Karpas-422 (cell line): ENCODE data around the gene XYLT1. TPM values are rescaled to one million over a fixed set of nuclear protein-coding genes. Genes with fewer than 3 reads are reported as not detected.

Source experiments
- DNase-seq: peaks from one replicate; pipeline ENCODE4 v3.0.0-alpha.2; 2015
- H2AFZ ChIP-seq: fragments of 200-600 bp; sonication (generic); 2 replicates; pipeline ENCODE4 v1.6.1; 2014; ENCODE audit warnings: antibody characterized with exemption, low read length, mixed read lengths
- H3K27ac ChIP-seq: fragments of 200-600 bp; sonication (generic); 2 replicates; pipeline ENCODE4 v1.5.1; 2014; ENCODE audit warnings: mild to moderate bottlenecking, low read length, moderate library complexity
- H3K27me3 ChIP-seq: fragments of 200-600 bp; sonication (generic); 2 replicates; pipeline ENCODE4 v1.6.1; 2014; ENCODE audit warnings: low read length, mixed read lengths
- H3K36me3 ChIP-seq: fragments of 200-600 bp; sonication (generic); 2 replicates; pipeline ENCODE4 v1.6.1; 2014; ENCODE audit warnings: low read length, mixed read lengths; ENCODE audit not compliant: insufficient read depth
- H3K4me1 ChIP-seq: fragments of 200-600 bp; sonication (generic); 2 replicates; pipeline ENCODE4 v1.6.1; 2014; ENCODE audit warnings: mild to moderate bottlenecking, low read length, mixed read lengths
- H3K4me2 ChIP-seq: fragments of 200-600 bp; sonication (generic); 2 replicates; pipeline ENCODE4 v1.6.1; 2014; ENCODE audit warnings: low read length, low read depth, mild to moderate bottlenecking; ENCODE audit not compliant: poor library complexity, severe bottlenecking
- H3K4me3 ChIP-seq: fragments of 200-600 bp; sonication (generic); 2 replicates; pipeline ENCODE4 v1.5.1; 2014; ENCODE audit warnings: mild to moderate bottlenecking, antibody characterized with exemption, low read length, mixed read lengths
- H3K79me2 ChIP-seq: fragments of 200-600 bp; sonication (generic); 2 replicates; pipeline ENCODE4 v1.6.1; 2014; ENCODE audit warnings: mild to moderate bottlenecking, low read length, mixed read lengths
- H3K9ac ChIP-seq: fragments of 200-600 bp; sonication (generic); 2 replicates; pipeline ENCODE4 v1.6.0; 2014; ENCODE audit warnings: low read length
- H3K9me2 ChIP-seq: fragments of 200-600 bp; sonication (generic), shearing (Covaris generic); replicated peaks from 2 replicates; pipeline ENCODE4 v1.6.0; 2014; ENCODE audit warnings: mild to moderate bottlenecking, low read length, moderate library complexity; ENCODE audit not compliant: insufficient read depth
- H3K9me3 ChIP-seq: fragments of 300-700, 200-600 bp; sonication (generic); 2 replicates; pipeline ENCODE4 v1.6.1; 2014; ENCODE audit warnings: low read length, mixed read lengths
- H4K20me1 ChIP-seq: fragments of 200-600 bp; sonication (generic); 2 replicates; pipeline ENCODE4 v1.6.1; 2014; ENCODE audit warnings: mild to moderate bottlenecking, antibody characterized with exemption, low read length, low read depth; ENCODE audit not compliant: insufficient read depth
- small RNA-seq: library from RNA; depleted of rRNA; stranded (forward); fragments of <200 nt; gene quantifications from one replicate; pipeline ENCODE3, GENCODE V24; 2014
- total RNA-seq: library from RNA; depleted of rRNA; stranded (reverse); fragments of >200 nt; shearing (Covaris generic); gene quantifications from 2 replicates; pipeline ENCODE4 v1.2.3, GENCODE V29; 2014; ENCODE audit warnings: low replicate concordance

Gene XYLT1
- total RNA-seq, 1 experiment from 2014 or later, result 11.8 TPM

DNA sequence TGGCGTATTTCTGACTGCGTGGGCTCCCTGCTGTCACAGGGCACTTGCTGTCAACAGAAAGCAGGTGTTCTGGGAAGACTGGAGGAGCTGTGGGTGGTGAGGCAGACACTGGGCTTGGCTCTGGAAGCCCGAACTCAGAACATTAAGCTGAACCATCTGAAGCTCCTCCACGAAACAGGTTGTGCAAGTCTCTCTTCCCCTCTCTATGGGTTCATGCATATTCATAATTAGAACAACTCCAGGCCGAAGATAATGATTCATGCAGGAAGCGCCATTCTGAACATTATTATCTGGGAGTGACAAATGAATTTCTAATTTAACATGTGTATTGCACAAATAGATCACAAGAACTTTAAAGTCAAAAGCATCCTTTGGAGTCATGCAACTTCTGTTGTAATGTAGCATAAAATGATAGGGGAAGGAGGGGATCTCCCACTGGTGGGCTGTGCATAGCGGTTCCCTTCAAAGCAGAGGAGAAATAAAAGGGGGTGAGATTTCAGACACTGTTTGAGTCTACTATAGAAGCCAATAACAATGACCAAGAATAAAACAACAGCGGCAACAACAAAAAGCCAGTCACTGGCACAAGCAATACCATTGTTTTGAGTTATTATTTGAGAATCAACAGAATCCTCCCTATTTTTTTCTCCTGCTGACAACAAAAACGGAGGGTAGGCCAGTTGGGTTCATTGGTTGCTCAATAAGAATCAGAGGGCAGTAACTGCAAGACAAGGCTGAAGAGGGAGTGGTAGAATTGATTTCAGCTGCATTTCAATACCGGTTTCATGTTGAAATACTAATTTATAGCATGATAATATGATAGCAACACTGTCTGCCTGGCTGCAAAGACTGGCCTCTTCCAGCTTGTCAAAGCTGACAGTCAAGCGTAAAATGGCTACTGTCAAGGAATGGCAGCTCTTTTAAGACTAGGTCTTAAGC lies 407.3 kb downstream of the XYLT1 start:
- no peak overlapping the region for H3K4me2 ChIP-seq
- H3K9ac ChIP-seq, result no peak overlapping the region
- H3K36me3 ChIP-seq, result no peaks in the 10 kb centered on the region
- no peak for DNase-seq
- H3K27ac ChIP-seq, result no peak overlapping the region
- no peaks in the 10 kb centered on the region for H3K9me2 ChIP-seq
- H3K4me1 ChIP-seq, result no peaks in the 10 kb centered on the region; the same call in 1 of the 2 replicates
- no peaks in the 10 kb centered on the region for H3K9me3 ChIP-seq
- H3K79me2 ChIP-seq, result no peaks in the 10 kb centered on the region
- no peak overlapping the region for H3K4me3 ChIP-seq
- no peaks in the 10 kb centered on the region for H4K20me1 ChIP-seq
- no peaks in the 10 kb centered on the region for H3K27me3 ChIP-seq
- H2AFZ ChIP-seq, result no peak overlapping the region

- H3K4me3 ChIP-seq, result no peak overlapping the region
- no peaks in the 10 kb centered on the region; the same call in 1 of the 2 replicates for H3K4me1 ChIP-seq
- no peak overlapping the region for H2AFZ ChIP-seq
- no peaks in the 10 kb centered on the region for H4K20me1 ChIP-seq
- H3K9ac ChIP-seq, result no peak overlapping the region
- no peaks in the 10 kb centered on the region for H3K36me3 ChIP-seq
- H3K9me2 ChIP-seq, result no peaks in the 10 kb centered on the region
- no peak overlapping the region for H3K4me2 ChIP-seq
- H3K79me2 ChIP-seq, result no peaks in the 10 kb centered on the region
- no peak for DNase-seq
- H3K27ac ChIP-seq, result no peak overlapping the region
- no peaks in the 10 kb centered on the region for H3K9me3 ChIP-seq
- no peaks in the 10 kb centered on the region for H3K27me3 ChIP-seq
These were observed 408.1 kb downstream of the XYLT1 start for GRCh38 chr16:17062676-17063075.

DNA sequence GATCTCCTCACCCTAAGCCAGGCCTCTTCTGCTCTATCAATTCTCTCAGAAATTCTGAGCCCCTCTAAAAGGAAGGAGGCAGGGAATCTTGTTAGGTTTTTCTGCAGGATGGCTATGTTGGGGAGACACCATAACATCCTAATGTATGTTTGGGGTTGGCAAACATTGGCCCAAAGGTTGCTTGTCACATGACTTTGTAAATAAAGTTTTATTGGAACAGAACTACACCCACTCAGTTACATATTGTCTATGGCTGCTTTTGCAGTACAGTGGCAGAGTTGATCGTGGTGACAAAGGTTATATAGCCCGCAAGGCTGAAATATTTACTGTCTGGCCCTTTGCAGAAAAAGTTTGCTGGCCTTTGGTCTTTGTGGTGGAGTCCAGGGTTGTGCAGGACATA lies 409.4 kb downstream of the XYLT1 start:
- H3K9me3 ChIP-seq, result no peaks in the 10 kb centered on the region
- H3K27ac ChIP-seq, result no peak overlapping the region
- no peaks in the 10 kb centered on the region for H3K79me2 ChIP-seq
- H2AFZ ChIP-seq, result no peak overlapping the region
- H3K4me1 ChIP-seq, result no peaks in the 10 kb centered on the region; the same call in 1 of the 2 replicates
- H3K27me3 ChIP-seq, result no peaks in the 10 kb centered on the region
- H3K4me2 ChIP-seq, result no peak overlapping the region
- H4K20me1 ChIP-seq, result no peaks in the 10 kb centered on the region
- H3K9ac ChIP-seq, result no peak overlapping the region
- H3K4me3 ChIP-seq, result no peak overlapping the region
- DNase-seq, result no peak
- no peaks in the 10 kb centered on the region for H3K9me2 ChIP-seq
- H3K36me3 ChIP-seq, result no peaks in the 10 kb centered on the region

GRCh38 chr16:17058471-17058870 lies 412.3 kb downstream of the XYLT1 start:
- no peaks in the 10 kb centered on the region for H3K9me2 ChIP-seq
- no peaks in the 10 kb centered on the region for H4K20me1 ChIP-seq
- H3K27ac ChIP-seq, result no peak overlapping the region
- H3K36me3 ChIP-seq, result no peaks in the 10 kb centered on the region
- H3K9me3 ChIP-seq, result no peaks in the 10 kb centered on the region
- H3K4me3 ChIP-seq, result no peak overlapping the region
- DNase-seq, result no peak
- H3K4me1 ChIP-seq, result no peaks in the 10 kb centered on the region; the same call in 1 of the 2 replicates
- no peaks in the 10 kb centered on the region for H3K79me2 ChIP-seq
- no peak overlapping the region for H3K9ac ChIP-seq
- H3K4me2 ChIP-seq, result no peak overlapping the region
- H2AFZ ChIP-seq, result no peak overlapping the region
- no peaks in the 10 kb centered on the region for H3K27me3 ChIP-seq

GRCh38 chr16:17056666-17057065 lies 414.1 kb downstream of the XYLT1 start:
- H3K27me3 ChIP-seq, result no peaks in the 10 kb centered on the region
- H3K79me2 ChIP-seq, result no peaks in the 10 kb centered on the region
- H3K36me3 ChIP-seq, result no peaks in the 10 kb centered on the region
- H3K4me3 ChIP-seq, result no peak overlapping the region
- no peaks in the 10 kb centered on the region for H3K9me2 ChIP-seq
- no peaks in the 10 kb centered on the region for H3K9me3 ChIP-seq
- no peak overlapping the region for H2AFZ ChIP-seq
- H3K9ac ChIP-seq, result no peak overlapping the region
- H3K27ac ChIP-seq, result no peak overlapping the region
- no peaks in the 10 kb centered on the region; the same call in 1 of the 2 replicates for H3K4me1 ChIP-seq
- H3K4me2 ChIP-seq, result no peak overlapping the region
- H4K20me1 ChIP-seq, result no peaks in the 10 kb centered on the region
- no peak for DNase-seq

- Histone ChIP-seq H3K27me3 (no peaks in the 10 kb centered on the region), H3K9me2 (no peaks in the 10 kb centered on the region), H3K4me2 (no peak overlapping the region), H3K27ac (no peak overlapping the region), H3K9me3 (no peaks in the 10 kb centered on the region), H3K4me3 (no peak overlapping the region), H4K20me1 (no peaks in the 10 kb centered on the region), H3K9ac (no peak overlapping the region), H3K36me3 (no peaks in the 10 kb centered on the region), H3K79me2 (no peaks in the 10 kb centered on the region), H2AFZ (no peak overlapping the region), H3K4me1 (no peaks in the 10 kb centered on the region)
- peak; percentile 59 for DNase-seq
These were observed 417.1 kb downstream of the XYLT1 start for GRCh38 chr16:17053536-17054160.

Small RNAs within 50 kb of the gene (small RNA-seq; reads per million reads assigned to genes)
- not detected for gene AC109446.1
